GM19438 (cell line): ENCODE results near the gene KCNQ1.

ENCODE experiments used
- ATAC-seq: cut with Tn5 transposase; IDR thresholded peaks from one replicate; pipeline ENCODE4 v1.9.1; 2021; ENCODE audit warnings: low read depth; ENCODE audit not compliant: unreplicated experiment

KCNQ1 gene

GRCh38 chr11:2542406-2542805 is 97.6 kb downstream of the KCNQ1 start:
- ATAC-seq, result no peak

DNA sequence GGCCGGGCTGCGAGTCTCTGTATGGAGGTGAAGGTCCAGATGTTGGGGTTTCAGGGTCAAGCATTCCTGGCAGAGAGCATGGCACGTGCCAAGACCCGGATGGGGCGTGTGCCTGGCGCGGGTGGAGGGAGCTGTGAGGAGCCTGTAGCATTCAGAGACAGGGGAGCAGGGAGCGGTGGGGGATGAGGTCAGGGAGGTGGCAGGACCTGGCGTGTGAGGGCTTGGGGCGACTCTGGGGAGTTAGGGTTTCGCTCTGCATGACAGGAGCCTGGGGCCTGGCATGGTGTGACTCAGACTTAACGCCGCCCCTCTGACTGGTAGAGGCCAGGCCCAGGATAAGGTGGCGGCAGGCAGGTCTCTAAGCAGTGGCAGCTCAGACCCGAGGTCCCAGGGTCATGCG is 103.0 kb downstream of the KCNQ1 start:
- ATAC-seq, result no peak

DNA sequence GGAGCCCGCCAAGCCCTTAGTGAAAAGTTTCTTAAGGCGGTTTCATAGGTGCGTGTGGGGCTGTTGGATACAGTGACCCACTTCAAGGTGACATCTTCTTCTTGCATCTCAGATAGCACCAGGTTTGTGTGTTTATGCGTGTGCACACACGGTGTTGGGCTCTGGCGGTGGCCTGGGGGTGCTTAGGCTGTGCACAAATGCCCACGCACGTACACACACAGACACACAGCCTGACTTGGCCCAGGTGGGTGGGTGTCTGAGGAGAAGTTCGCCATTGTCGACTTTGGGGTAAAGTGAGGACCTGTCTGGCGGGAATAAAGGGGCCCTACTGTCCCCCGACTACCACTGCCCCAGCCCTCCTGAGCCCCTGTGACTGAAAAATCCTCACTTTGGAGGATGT is 103.8 kb downstream of the KCNQ1 start:
- ATAC-seq, result no peak

GRCh38 chr11:2549080-2549479 is 104.3 kb downstream of the KCNQ1 start:
- ATAC-seq, result no peak

DNA sequence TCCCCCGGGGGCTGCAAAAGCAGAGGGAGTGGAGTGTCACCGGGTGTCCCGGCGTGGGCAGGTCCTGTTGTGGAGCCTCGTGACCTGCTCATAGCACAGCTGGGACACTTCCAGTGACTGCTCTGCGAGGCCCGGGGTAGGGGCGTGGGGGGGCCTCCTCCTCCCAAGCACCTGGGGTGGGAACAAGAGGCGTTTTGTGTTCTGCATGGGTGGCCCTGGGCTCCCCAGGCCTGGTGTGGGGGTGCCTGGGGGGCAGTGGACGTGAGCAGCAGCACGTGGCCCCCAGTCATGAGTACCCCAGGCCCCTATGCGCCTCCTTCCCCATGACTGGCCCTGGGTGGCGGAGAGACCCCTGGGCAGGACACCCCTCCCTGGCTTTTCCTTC is 104.7 kb downstream of the KCNQ1 start:
- no peak for ATAC-seq

DNA sequence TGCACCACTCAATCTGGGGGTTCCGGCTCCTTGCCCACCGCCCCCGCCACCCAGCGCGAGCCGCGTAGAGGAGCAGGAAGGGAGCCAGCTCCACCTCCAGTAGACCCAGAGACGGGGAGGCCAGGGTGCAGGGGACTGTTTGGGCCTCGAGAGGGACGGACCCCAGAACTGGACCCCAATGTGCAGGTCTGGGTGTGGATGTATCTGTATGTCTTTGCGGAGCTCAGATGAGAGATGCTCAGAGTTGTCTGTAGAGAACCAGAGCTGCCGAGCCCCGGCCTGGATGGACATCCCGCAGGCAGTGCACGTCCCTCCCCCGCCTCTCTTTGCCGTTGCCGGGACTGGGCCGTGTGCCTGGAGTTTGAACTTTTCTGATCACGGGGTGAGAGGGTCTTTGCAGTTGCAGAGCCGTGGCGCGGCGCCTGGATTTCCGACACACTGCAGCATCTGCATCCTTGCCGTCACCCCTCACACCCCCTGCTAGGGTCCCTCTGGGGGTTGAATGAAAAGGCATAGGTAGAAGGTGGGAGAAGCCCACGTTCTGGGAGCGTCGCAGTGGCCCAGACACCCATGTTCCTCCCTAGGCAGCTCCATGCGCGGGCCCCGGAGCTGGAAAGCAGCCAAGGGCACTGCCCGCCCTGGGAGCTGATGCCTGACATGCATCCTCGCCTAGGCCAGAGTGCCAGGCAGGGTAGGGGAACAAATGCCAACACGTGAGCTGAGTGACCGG is 105.2 kb downstream of the KCNQ1 start:
- ATAC-seq, result no peak

DNA sequence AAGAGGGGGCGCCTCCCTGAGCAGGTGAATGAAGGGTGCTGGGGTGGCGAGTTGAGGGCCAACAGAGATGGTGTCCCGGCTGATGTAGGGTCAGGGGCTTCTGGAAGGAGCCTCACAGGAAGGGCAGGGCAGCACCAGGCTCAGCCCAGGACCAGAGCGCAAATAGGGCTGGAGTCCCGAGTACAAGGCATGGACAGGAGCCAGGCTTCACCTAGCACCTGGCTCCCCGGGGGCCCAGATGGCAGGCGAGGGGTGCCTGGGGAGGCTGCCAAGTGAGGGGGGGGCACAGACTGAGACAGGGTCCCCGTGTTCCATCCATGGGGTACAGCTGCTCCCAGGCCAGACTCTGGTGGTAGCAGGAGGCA is 105.8 kb downstream of the KCNQ1 start:
- ATAC-seq, result no peak

DNA sequence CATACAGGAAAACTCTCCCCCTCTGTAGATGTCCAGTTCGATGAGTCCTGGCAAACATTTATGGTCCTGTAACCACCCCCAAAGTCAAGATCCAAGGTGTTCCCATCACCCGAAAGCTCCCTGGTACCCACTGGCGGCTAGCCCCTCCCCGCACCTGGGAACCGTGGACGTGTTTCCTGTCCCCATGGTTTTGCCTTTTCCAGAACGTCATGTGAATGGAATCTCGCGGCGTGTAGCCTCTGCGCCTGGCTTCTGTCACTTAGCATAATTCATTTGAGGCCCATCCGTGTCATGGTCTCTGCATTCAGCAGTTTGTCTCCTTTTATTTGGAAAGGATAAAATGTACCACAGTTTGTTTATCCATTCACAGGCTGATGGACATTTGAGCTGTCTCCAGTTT is 106.3 kb downstream of the KCNQ1 start:
- no peak for ATAC-seq

GRCh38 chr11:2552210-2552609 is 107.4 kb downstream of the KCNQ1 start:
- no peak for ATAC-seq

- ATAC-seq, result no peak
These were observed 108.4 kb downstream of the KCNQ1 start for GRCh38 chr11:2553198-2553597.

- no peak for ATAC-seq
These were observed 109.1 kb downstream of the KCNQ1 start for GRCh38 chr11:2553886-2554285.

DNA sequence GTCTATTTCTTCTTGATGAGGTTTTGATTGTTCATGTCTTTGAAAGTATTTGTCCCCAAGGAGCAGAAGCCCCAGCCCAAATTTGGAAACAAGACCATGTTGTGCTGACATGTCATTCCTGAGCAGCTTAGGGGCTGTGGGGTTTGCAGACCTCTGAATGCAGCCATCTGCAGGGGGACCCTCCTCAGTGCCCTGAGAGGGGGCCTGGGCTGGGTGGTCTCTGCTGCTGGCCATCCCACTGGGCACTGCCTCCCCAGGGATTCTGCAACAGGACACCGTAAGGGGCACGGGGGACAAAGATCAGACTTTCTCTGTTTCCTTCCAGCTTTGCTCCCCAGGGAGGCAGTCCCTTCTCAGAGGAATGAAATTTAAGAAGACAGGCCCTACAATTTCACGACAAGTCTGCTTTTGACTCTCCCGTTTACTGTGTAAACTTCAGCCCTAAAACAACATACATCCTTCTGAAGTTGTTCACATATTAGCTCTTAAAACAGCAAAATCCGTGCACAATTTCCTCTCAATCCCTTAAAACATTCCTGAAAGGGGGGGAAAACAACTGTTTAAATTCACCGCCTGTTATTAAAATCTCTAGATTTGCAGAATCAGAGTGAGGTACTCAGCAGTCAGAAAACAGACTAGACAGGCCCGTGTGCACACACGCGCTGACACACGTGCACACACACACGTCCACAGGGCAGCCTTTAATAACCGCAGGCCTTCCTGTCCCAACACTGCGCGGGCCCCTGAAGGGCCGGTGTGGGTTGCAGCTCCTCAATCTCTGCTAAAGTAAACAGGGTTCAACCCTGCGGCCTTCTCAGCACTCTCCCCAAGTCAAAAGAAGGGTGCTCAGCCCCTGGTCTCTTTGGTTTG is 109.8 kb downstream of the KCNQ1 start:
- ATAC-seq, result no peak

DNA sequence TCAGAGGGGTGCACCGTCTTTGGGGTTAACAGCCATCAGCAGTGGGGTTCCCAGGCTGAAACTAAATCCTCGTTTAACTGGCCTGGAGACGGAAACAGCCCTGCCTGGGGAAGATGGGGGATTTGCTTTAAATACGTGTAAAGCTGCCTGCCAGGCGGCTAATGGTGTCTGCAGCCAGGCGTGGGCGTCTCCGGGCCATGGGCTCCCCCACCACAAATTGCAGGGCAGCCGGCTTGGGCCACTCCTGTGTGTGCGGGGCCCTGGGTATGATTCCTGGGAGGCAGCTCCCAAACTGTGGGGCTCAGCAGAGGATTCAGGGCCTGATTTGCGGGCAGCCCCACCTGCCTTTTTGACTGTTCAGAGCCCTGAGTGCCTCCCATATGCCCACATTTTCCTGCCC is 110.5 kb downstream of the KCNQ1 start:
- ATAC-seq, result no peak

GRCh38 chr11:2555891-2556290 is 111.1 kb downstream of the KCNQ1 start:
- no peak for ATAC-seq

DNA sequence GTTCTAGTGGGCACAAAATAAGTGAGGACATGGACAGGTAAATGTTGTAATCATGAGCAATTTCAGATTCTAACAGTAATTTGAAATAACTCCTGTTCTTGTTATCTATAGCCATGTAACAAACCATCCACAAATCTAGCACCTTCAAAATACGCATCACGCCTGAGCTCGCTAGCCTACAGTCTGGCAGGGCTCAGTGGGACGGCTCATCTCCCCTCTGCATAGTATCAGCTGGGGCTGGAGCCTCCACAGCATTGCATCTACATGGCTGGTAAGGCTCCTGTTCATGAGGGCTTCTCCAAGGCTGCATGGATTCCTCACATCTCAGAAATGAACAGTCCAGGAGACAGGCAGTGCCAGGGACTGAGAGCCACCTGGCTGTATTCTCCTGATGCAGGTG is 112.6 kb downstream of the KCNQ1 start:
- no peak for ATAC-seq

DNA sequence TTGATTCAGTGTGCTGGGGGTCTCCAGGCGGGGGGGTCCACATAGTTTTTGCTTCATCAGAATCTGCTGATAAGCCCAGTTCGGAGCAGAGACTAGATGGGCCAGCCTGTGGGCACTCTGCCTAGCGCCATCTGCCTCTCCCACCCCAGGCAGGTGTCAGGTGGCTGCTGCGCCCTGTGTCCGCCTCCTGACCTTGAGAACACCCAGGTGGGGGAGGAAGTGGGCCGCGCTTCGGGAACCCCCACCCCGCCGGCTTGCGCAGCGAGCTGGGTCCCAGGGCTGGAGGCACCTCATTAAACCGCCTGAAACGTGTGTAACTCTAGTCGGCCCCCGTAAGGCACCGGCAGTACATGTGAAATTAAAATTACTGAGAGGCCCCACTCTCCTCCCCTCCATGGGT is 113.6 kb downstream of the KCNQ1 start:
- no peak for ATAC-seq

DNA sequence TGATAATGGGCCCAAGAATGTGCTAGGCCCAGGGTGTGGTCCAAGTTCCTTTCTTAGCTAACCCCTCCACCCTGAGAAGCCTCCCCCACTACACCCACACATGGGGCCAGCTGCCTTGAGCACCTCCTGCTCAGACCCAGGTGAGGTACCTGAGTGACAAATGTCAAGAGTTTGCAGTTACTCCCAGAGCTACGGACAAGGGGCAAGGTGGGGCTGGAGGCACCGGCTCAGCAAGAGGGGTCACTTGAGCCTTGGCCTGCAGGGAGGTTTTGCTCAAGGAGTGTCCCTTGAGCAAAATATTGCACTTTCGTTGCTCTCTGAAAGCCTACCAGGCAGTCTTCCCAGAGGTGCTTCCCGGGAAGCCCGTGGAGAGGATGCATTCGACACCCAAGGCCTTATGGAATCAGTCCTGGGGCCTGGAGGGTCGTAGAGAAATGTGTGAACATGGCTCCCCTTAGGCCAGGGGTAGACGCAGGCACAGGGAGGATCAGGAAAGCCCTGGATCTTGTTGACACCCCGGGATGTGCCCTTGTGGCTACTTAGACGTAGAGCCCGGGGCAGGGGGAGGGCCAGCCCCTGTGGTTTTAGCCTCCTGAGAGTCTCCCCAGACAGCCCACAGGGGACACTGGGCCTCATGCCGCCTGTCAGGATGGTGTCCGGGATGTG is 114.2 kb downstream of the KCNQ1 start:
- ATAC-seq, result no peak

DNA sequence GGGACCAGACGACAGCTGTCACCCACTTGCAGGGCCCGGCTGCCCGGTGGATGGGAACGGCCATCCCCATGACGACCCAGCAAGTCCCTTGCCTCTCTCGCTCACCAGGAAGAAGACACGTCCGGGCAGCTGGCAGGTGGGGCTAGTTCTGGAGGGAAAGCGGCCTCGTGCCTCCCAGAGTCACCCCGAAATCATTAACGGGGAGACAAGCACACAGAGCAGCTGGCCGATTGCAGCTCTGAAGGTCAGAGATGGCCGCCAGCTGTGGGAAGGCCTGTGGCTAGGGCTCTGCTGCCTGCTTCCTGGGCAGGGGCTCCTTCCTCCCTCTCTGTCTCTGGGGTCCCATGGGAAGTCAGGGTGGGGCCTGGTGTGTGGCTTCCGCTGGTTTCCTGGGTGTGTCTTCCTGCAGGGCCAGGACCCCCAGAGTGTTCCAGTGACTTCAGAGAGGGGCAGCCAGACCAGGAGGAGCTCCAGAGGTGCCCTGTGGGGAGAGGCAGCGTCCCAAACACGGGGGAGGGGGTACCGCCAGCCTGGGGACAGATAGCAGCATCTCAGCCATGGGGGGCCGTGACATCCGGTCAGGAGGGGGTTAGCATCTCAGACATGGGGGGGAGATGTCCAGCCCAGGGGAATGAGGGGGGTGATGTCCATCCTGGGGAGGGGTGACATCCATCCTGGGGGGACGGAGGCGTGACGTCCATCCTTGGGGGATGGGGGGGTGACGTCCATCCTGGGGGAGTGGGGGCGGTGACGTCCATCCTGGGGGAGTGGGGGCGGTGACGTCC is 114.9 kb downstream of the KCNQ1 start:
- no peak for ATAC-seq

DNA sequence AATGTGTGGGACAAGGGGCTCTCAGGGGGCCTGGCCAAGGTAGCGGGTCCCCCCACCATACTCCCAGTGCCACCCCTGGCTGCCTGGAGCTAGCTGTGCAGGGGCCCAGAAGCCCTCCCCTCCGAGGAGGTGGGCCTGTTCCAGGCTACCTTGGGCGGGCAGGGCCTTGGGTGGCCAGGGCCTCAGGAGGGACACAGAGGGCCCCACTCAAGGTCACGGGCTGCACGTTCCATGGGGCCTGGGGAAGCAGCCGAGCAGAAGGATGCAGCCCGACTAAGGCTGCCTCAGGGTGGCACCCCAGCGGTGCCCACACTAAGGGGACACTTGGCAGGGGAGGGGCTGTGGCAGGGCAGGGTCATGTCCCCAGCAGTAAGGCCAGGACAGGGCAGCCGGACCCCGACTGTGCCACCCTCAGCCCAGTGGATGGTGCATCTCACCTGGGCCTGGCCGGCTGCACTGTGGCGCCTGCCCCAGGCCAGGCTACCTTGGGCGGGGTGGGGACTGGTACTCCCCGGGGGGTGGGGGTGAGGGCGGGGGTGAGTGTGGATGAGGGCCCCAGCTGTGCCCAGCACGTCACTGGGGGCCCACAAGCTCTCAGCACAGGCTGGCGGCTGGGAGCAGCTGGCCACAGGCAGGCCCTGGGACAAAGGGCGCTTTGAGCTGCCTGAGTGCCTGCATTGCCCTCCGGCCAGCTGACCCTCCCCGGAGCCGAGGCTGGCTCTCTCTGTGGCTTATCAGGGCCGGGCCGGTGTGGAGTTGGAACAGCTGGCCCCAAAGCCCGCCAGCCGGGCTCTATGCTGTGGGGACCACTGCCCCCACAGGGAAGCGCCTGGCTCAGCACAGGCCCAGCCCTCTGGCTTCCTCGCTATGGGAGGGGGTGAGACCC is 117.1 kb downstream of the KCNQ1 start:
- no peak for ATAC-seq

- ATAC-seq, result no peak
These were observed 118.0 kb downstream of the KCNQ1 start for GRCh38 chr11:2562890-2563212.
